Stimulated activated CD4-positive, alpha-beta T cell treated with anti-CD3 and anti-CD28 coated beads, Interleukin-1b, Interleukin-23, amount 100 ng/mL, for 48 hours (primary cell): ENCODE data around the gene KIF26A.
"Not testable (repeated sequence)": the region's sequence is repeated elsewhere in the genome, so short reads cannot be mapped to it uniquely, and the experiment has no call there.

Experiments used
- DNase-seq: peaks from one replicate; pipeline ENCODE4 v3.0.0-alpha.2; 2020

The KIF26A gene

DNA sequence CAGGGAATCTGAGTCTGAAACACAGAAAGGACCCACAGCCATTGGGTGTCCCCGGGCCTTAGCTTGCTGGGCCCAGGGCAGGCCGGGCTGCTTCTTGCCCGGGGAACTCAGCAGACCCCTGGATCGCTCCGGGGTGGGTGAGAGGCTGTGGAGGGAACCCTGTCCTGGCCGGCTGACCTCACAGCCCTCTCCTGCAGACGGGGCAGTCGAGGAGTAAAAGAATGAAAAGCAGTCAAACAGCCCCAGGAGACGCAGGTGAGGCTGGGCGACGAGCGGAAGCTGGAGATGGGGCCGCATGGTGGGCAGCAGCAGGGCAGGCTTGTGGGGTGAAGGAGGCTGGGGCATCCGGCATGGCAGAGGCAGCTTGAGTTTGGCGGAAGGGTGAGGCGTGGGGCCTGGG, 57.0 kb downstream of the KIF26A start:
- no peak for DNase-seq

DNA sequence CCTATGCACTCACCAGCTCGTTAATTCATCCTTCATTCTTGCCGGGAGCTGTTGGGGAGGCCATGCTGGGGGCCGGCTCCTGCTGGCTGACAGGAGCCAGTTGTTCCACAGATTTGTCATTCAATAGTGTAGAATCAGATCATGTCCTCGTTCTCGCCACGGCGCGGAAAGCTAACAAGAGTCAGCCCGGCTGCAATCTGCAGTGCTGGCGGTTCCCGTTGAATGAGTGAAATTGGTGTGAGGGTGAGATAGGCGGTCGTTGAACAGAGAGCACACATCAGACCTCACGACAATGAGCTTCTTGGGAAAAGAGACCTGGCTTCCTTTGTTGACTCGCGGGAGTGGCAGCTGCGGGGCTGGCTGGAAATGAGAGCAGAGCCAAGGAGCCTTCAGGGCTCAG, 57.5 kb downstream of the KIF26A start:
- no peak for DNase-seq

DNA sequence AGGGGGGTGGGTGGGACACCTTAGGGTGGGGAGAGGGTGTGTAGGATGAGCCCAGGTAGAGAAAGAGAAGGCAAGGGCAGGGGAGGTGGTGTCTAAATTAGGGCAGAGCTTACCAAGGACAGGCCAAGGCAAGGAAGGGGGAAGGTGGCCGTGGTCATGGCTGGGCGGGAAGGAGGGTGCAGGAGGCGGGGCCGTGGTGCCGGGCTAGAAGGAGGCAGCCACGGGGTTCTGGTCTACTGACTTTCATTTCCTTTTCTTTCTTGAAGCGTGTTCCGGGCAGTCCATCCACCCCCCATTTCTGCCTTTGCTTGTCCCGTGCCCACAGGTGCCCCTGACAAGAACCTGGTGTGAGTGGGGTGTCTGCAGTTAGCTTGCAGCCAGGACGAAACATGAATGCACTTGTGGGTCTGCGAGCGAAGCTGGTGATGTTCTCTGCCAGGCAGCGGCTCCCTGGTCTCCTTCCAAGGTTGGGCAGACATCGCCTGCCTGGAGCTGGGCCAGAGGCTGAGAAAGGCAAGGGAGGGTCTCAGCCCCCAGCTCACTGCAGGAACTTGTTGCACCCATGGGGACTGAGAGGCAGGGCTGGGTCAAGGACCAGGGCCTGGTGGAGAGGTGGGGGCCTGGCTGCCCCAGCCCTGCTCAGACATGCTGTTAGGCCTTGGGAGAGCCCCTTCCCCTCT, 58.2 kb downstream of the KIF26A start:
- DNase-seq = no peak

DNA sequence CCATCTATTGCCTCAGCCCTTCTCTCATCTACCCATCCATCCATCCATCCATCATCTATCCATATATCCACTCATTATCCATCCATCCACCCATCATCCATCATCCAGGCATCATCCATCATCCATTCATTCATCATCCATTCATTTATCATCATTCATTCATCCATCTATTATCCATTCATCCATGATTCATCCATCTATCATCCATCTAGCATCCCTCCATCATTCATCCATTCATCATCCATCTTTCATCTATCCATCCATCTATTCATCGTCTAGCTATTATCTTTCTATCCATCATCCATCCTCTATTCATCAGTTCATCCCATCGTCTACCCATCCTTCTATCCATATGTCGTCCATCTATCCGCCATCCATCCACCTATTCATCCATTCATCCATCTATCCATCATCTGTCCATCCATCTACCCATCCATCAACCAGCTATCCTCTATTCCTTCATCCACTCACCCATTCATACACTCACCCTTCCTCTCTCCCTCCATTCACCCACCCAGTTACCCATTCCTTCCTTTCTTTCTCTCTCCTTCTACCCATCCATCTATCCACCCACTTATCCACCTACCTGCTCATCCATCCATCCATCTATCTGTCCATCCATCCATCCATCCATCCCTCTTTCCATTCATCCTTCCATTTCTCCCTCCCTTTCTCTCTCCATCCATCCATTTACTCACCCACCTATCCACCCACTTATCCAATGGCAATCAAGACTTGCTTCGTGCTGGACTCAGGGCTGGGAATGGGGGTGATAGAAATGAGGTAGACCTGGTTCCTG, 59.3 kb downstream of the KIF26A start:
- no peak for DNase-seq

DNA sequence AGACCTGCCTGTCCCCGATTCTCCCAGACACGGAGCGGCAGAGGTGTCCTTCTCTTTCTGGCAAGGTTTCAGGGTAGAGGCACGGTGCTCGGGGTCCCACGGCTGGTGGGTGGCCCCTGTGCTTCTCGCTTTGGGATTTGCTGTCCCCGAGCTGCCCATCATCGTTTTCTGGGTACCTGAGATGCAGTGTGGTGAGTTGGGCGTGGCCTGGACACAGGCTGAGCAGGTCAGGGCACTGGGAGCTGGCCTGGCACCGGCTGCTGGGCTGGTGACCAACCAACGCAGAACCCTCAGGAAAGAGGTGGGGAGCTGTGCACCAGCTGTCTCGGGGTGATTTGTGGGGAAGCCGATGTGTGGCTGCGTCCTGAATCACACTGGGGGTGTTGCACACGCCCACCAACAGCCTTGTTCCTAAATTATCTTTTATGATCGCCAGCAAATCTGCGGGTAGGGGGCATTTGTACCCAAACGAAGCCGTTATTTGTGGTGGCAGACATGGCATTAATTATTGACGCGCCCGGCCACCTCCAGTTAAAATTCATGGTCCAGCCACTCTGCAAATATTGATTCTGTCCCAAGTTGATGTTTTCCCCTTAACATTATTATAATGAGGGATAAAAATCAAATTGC, 61.0 kb downstream of the KIF26A start:
- DNase-seq = no peak

DNA sequence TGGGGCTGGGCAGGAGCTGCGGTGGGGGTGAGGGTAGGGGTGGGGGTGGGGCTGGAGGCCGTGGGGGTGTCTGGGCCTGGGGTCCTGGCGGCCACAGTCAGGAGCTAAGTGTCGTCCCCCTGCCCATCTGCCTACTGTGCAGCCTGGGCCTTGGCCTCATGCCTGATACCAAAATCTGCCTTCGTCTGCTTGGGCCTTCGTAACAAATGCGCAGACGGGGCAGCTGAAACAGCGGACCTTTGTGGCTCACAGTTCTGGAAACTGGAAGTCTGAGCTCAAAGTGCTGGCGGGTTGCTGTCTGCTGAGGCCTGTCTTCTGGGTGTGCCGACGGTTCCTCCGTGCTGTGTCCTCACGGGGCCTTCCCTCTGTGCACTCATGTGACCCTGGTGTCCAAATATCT, 61.7 kb downstream of the KIF26A start:
- no peak for DNase-seq

DNA sequence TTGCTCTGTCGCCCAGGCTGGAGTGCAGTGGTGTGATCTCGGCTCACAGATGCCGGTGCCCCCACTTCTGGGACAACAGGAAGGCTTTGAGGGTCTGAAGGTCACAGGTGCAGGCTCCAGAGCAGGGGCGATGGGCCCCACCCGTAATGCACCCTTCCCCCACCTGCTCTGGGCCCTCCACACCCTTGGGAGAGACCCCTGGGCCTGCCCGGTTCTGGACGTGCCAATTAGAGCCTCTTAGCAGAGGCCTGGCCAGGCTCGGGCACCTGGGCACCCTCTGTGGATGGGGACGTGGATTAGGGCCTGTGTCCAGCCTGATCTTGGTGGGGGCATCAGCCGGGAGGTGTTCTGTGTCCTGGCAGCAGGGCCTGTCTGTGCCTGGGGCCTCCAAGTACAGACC, 62.2 kb downstream of the KIF26A start:
- DNase-seq = no peak

DNA sequence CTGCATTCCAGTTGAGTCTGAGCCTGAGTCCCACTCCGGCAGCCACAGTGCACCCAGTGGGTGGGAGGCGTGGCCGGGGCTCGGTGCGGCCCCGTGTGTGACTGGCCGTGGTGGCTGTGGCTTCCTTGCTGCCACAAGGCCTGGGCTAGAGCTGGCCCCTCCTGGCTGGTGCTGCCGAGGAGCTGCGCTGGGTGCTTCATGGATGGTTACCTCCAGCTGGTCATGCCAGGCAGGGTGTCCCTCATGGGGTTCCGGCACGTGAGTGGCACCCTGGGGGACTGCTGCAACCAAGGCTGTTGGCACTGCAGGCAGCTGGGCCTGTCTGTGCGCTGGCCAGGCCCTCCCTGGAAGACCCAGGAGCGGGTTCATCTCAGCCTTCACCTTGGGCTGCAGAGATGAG, 62.7 kb downstream of the KIF26A start:
- DNase-seq = no peak

DNA sequence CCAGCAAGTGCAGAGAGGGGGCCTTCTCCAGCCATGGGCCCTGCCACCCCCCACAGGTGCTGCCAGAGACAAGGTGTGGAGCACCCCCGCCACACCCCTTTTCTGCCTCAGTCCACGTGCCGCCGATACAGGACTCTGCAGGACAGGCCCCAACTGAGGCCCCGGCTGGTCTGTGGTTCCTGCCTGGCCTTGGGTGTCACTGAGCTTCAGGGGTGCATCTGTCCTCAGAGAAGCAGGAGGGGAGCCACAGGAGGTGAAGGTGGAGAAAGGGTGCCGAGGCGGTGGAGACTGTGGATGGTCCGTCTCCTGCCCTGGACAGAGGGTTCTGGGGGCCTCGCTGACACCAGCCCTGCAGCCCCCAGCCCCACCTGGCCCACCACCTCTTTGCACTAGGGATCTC, 63.1 kb downstream of the KIF26A start:
- no peak for DNase-seq

DNA sequence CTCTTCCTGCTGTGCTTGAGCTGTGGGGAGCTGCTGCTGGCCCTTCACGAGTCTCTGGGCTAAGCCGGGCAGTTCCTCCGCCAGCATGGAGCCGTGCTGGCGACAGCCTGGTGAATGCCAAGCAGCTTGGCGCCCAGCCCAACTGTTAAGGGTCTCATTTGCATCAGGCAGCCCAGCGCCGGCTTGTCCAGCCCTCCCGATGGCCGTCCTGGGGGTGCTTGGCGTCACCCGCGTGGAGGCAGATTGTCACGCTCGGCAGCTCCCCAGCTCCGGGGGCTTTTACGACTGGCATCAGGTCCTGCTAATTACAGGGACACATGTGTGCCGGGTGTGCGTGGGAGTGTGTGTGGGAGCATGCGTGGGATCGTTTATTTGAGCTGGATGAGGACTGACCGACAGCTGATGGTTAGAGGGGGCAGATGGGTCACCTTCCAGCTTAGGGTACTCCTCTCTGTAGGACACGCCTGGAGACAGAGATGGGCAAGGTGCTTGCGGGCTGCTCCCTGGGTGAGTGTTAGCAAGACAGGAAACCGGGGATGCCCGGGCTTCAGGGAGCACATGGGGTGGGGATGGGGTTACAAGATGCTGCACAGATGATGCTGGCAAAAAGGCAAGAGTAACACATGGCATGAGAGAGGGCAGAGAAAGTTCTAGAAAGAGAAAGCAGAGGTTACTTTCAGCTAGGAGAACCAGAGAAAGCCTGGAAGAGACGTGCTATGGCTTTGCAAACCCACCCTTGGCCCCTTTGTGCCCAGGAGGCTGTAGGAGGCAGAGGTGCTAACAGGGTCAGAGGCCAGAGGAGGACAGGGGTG, 64.1 kb downstream of the KIF26A start:
- no peak for DNase-seq

DNA sequence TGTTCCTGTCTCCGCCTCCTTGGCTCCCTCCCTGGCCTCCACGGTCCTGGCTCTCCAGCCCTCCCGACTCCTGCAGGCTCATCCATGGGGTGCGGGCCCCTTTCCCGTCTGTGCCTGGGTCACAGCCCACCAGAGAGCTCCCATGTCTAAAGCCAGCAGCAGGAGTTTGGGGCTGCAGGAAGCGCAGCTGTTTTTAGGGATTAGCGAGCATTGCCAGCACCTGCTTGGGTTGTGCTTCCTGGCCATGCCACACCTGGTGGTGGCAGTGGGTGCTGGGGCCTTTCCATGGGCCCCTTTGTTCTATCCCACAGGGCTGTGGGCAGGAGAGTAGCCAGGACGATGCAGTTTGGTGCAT, 64.7 kb downstream of the KIF26A start:
- no peak for DNase-seq

DNA sequence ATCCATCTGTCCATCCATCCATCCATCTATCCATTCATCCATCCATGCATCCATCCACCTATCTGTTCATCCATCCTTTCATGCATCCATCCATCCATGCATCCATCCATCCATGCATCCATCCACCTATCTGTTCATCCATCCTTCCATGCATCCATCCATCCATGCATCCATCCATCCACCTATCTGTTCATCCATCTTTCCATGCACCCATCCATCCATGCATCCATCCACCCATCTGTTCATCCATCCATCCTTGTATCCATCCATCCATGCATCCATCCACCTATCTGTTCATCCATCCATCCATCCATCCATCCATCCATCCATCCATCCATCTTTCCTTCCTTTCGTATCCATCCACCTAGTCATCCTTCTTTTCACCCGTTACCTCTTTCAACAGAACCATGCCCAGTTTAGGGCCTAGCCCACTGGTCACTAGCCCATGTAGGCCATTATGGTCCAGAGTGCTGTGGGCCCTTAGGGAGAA, 66.3 kb downstream of the KIF26A start:
- no peak for DNase-seq

DNA sequence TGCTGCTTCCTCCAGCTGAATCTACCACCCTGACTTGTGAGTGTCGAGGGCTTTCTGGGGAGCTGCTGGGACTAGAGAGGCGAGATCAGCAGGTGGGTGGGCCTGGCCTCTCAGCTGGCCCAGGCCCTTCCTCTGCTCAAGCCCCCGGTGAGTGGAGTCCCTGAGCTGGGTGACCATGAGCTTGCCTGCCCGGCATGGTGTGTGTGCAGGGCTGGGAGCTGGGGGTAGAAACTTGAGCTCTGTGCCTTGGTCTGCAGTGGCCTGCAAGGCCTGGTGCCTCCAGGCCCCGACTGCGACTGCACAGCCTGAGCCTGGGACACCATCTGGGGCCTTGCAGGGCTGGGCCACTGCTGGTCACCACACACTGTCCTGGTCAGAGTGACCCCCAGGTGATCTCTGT, 67.4 kb downstream of the KIF26A start:
- DNase-seq = no peak

DNA sequence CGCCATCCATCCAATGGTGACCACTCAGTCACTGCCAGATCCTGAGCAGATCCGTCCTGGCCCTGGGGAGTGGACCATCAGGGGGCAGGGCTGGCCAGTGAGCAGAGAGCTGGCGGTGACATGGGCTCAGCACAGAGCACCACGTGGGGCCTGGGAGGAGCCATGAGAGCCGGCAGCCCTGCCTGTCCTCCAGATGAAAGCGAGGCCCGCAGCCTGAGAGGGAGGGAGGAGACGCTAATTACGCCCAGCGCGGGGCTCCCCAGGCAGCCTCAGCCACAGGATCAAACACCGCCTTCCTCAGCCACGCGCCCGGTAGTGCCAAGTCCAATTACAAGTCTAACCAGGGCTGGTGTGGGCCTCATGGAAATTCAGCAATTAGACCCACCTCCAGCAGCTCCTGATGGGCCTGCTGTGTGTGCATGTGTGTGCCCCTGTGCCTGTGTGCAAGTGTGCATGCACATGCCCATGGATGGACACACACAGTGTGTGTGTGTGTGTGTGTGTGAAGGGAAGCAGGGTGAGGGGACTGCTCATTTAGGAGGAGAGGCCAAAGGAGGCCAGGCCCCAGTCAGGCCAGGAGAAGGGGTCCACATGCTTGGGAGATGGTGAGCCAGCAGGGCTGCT, 68.0 kb downstream of the KIF26A start:
- no peak for DNase-seq

DNA sequence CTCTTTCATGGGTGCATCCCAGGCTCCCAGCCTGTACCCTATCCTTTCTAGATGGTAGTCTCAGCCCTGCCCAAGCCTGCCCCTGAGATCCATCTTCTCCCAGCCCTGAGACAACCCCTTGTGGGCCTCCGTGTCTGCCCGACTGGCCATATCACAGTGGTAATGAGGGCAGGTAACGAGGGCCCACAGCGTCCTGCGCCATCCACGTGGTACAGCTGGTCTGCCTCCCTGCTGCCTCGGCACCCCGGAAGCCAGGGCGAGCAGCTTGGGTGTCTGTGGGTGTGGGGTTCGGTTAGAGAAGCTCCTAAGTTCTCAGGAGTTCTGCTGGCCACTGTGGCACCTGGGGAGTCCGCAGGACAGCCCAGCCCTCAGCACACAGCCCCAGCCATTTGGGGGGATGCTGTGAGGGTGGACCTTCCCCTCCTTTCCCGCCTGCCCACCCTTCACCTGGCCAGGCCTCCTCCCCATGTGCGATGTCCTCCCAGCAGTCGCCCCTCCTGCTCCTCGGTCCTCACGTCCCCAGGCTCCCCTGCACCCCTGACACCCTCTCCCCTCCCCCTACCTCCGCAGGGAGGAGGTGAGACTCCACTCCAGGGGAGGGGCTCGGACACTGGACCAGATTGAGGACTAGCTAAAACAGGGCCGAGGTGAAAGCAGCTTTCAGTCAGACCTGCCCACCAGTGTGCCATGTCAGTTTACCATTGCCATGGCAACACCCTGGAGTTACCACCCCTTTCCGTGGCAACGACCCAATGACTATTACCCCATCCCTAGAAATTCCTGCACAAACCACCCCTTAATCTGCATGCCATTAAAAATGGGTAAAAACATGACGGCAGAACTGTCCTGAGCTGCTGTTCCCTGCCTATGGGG, 69.0 kb downstream of the KIF26A start:
- no peak for DNase-seq

DNA sequence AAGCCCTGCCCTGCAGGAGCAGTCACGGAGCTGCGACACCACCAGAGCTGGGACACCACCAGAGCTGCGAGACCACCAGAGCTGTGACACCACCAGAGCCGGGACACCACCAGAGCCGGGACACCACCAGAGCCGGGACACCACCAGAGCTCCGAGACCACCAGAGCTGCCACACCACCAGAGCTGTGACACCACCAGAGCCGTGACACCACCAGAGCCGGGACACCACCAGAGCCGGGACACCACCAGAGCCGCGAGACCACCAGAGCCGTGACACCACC, 69.6 kb downstream of the KIF26A start:
- not testable (repeated sequence) for DNase-seq

DNA sequence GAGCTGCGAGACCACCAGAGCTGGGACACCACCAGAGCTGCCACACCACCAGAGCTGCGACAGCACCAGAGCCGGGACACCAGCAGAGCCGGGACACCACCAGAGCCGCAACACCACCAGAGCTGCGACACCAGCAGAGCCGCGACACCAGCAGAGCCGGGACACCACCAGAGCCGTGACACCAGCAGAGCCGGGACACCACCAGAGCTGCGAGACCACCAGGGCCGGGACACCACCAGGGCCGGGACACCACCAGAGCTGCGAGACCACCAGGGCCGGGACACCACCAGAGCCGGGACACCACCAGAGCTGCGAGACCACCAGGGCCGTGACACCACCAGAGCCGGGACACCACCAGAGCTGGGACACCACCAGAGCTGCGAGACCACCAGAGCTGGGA, 69.9 kb downstream of the KIF26A start:
- DNase-seq = not testable (repeated sequence)

DNA sequence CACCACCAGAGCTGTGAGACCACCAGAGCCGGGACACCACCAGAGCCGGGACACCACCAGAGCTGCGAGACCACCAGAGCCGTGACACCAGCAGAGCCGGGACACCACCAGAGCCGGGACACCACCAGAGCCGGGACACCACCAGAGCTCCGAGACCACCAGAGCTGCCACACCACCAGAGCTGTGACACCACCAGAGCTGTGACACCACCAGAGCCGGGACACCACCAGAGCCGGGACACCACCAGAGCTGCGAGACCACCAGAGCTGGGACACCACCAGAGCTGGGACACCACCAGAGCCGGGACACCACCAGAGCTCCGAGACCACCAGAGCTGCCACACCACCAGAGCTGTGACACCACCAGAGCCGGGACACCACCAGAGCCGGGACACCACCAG, 70.7 kb downstream of the KIF26A start:
- not testable (repeated sequence) for DNase-seq

DNA sequence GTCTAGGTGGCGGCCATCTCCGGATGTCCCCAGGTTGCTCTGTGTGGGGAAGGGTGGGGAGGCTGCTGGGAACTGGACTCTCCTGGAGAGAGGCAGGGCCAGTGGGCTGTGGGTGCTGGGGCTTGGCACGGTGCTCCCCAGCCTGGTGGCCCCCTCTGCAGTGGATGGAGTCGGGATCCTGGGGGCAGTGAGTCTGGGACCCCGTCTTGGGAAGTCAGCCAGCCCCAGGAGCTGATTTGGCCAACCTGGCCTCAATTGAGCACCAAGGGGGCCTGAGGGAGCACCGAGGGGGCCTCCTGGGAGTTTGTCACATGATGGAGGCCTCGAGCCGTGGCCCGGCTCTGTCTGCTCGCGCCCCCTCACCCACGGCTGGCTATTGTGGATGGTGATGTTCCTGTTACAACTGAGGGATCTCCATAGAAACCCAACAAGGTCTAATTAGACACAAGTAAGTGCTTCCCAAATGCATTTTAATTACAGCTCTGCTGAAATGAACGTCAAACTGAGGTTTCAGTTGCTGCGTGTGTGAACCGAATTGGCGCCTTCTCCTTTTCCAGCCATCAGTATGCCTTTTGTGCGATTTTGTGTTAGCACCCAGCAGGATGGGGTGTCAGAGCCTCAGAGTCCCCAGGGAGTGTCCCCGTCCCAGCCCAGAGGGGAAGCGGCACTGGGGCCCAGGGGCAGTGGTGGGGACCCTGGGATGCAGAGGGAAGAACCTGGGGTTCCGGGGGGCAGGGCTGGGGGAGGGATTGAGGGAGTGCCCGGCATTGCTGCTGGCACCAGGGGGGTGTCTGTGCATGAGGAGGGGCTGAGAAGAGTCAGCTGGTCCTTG, 71.8 kb downstream of the KIF26A start:
- DNase-seq = no peak

DNA sequence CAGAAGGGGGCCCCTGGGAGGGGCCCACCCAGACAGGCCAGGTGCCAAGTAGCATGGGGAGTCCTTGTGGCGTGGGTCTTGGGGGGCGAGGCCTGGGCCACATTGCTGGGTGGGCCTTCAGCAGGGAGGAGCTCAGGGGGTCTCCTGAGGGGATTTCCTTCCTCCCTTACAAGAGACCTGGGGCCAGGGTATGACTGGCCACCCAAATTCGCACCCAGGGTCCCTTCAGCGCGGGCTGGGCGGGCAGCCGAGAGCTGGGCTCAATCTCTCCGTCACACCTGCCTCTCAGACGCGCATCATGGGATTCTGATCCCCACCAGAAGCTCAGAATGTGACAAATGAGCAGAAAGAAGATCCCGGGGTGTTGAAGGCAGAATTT, 72.4 kb downstream of the KIF26A start:
- no peak for DNase-seq

DNA sequence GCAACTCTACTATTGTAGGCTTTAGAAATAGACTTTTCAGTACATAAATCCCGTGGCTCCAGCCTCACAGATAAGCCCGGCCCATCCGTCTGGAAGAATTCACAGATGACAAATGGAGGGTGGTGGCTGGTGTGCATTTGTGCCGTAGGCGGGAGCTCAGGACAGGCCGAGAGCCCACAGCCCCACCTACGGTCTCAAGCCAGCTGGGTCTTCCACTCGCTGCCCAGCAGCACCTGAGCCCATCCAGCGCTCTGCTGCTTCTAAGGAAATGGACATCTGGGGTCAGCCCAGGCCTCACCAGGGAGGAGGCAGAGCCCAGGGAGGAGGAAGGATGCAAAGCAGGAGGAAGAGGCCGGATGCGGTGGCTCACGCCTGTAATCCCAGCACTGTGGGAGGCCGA, 72.8 kb downstream of the KIF26A start:
- no peak for DNase-seq
